Stimulated activated CD8-positive, alpha-beta memory T cell treated with anti-CD3 and anti-CD28 coated beads, Interleukin-2, amount 100 ng/mL, for 48 hours (primary cell): ENCODE data around the gene ARAP1.

Experiments used
- DNase-seq, 2 donors: peaks; one replicate each; pipeline ENCODE4 v3.0.0-alpha.2; 2020; ENCODE audit warnings: low read depth in 2 of 2

Gene ARAP1

GRCh38 chr11:72724021-72724551, 28.1 kb downstream of the ARAP1 start:
- DNase-seq = no peak

- DNase-seq = no peak
These were observed 28.7 kb downstream of the ARAP1 start for GRCh38 chr11:72723508-72723907.

- DNase-seq = peak; percentile 59 to 71
These were observed 30.0 kb downstream of the ARAP1 start for GRCh38 chr11:72722050-72722748.

- peak in 1 of 2 donors; percentile 21 for DNase-seq
These were observed 30.5 kb downstream of the ARAP1 start for GRCh38 chr11:72721689-72722049.

GRCh38 chr11:72721276-72721675, 30.9 kb downstream of the ARAP1 start:
- no peak for DNase-seq

GRCh38 chr11:72720784-72721183, 31.4 kb downstream of the ARAP1 start:
- no peak for DNase-seq

- no peak for DNase-seq
These were observed 32.2 kb downstream of the ARAP1 start for GRCh38 chr11:72720047-72720446.

GRCh38 chr11:72719551-72719950, 32.7 kb downstream of the ARAP1 start:
- no peak for DNase-seq

GRCh38 chr11:72719144-72719543, 33.1 kb downstream of the ARAP1 start:
- no peak for DNase-seq

- DNase-seq = no peak
These were observed 34.1 kb downstream of the ARAP1 start for GRCh38 chr11:72718101-72718501.

GRCh38 chr11:72716788-72717435, 35.3 kb downstream of the ARAP1 start:
- no peak for DNase-seq

- no peak for DNase-seq
These were observed 35.9 kb downstream of the ARAP1 start for GRCh38 chr11:72716290-72716689.

- no peak for DNase-seq
These were observed 39.4 kb downstream of the ARAP1 start for GRCh38 chr11:72712841-72713240.

- DNase-seq = no peak
These were observed 39.9 kb downstream of the ARAP1 start for GRCh38 chr11:72712168-72712751.

GRCh38 chr11:72711141-72711540, 41.1 kb downstream of the ARAP1 start:
- DNase-seq = no peak

GRCh38 chr11:72710278-72710677, 41.9 kb downstream of the ARAP1 start:
- no peak for DNase-seq

GRCh38 chr11:72709478-72710238, 42.5 kb downstream of the ARAP1 start:
- no peak for DNase-seq

- no peak for DNase-seq
These were observed 45.2 kb downstream of the ARAP1 start for GRCh38 chr11:72707032-72707431.

- DNase-seq = no peak
These were observed 45.6 kb downstream of the ARAP1 start for GRCh38 chr11:72706579-72706978.

GRCh38 chr11:72705442-72706365, 46.5 kb downstream of the ARAP1 start:
- DNase-seq = no peak

GRCh38 chr11:72704783-72705265, 47.4 kb downstream of the ARAP1 start:
- no peak for DNase-seq
